HepG2 (cell line): Measurements from ENCODE around the gene DPH1. TPM values are rescaled to one million over a fixed set of nuclear protein-coding genes. Genes with fewer than 3 reads are reported as not detected.

Experiments
- ATAC-seq: fragments of 200-7000 bp; cut with Tn5 transposase; 3 replicates; pipeline ENCODE4 v1.9.1; 2020; ENCODE audit warnings: mild to moderate bottlenecking, moderate library complexity
- BruUV-seq: library from RNA; stranded (reverse); fragments of 400-500 nt; replicated peaks from 2 replicates; lab custom pipeline; 2021; lab: Mats Ljungman, UMichigan
- CTCF ChIA-PET: fragments of 300-600 bp; formaldehyde crosslinking; extraction: SDS; loops from one replicate; lab custom pipeline; 2021; ENCODE audit warnings: low total read pairs, inconsistent platforms, low intra/inter-chr PET ratio; lab: Yijun Ruan, JAX
- POLR2A ChIA-PET: fragments of 350-600 bp; sonication (Branson Sonifier 250); formaldehyde crosslinking; loops from one replicate; lab custom pipeline; 2020; ENCODE audit warnings: antibody characterized with exemption, inconsistent platforms; lab: Yijun Ruan, JAX
- DNase-seq: peaks from one replicate; pipeline ENCODE4 v3.0.0-alpha.2; 2015; ENCODE audit warnings: low spot score
- FAIRE-seq: peaks from 3 replicates; lab custom pipeline; 2011; peaks lifted over from hg19 to GRCh38; lab: Jason Lieb, UNC
- H2AFZ ChIP-seq: one replicate; pipeline ENCODE4 v1.6.1; 2011; ENCODE audit warnings: low read length, inconsistent platforms
- H3K27ac ChIP-seq: fragments of 300-600 bp; 3 replicates; pipeline ENCODE4 v1.8.0; 2011; ENCODE audit warnings: mixed run types, mild to moderate bottlenecking, mixed read lengths, low read length, inconsistent platforms; ENCODE audit not compliant: insufficient read depth; ENCODE audit errors: extremely low read length
- H3K27me3 ChIP-seq, 2 experiments: fragments of 200-600 bp in 1 of 2; 2 replicates in 1 of 2; 3 replicates in 1 of 2; pipeline versions ENCODE4 v1.6.0 to v1.8.0; 2011; ENCODE audit warnings: low read length in 2 of 2, mild to moderate bottlenecking in 2 of 2, moderate library complexity in 2 of 2, inconsistent platforms in 1 of 2; ENCODE audit not compliant: insufficient read depth in 2 of 2, control insufficient read depth in 1 of 2
- H3K36me3 ChIP-seq, 2 experiments: fragments of 200-600 bp in 1 of 2; replicated peaks in 1 of 2; 2 replicates in 1 of 2; 3 replicates in 1 of 2; pipeline versions ENCODE4 v1.5.1 to v1.8.0; 2011; ENCODE audit warnings: low read length in 2 of 2, inconsistent platforms in 1 of 2; ENCODE audit not compliant: insufficient read depth in 2 of 2, control insufficient read depth in 1 of 2
- H3K4me1 ChIP-seq: 2 replicates; pipeline ENCODE4 v1.5.1; 2012; ENCODE audit warnings: low read length, inconsistent platforms; ENCODE audit not compliant: insufficient read depth
- H3K4me2 ChIP-seq: 2 replicates; pipeline ENCODE4 v1.6.0; 2011; ENCODE audit warnings: low read depth, low read length, inconsistent platforms
- H3K4me3 ChIP-seq, 3 experiments: fragments of 200-600 bp in 1 of 3; sonication (generic), shearing (Covaris generic) in 1 of 3; replicated peaks in 1 of 3; 2 replicates each; pipeline ENCODE4 v1.5.1; 2011 to 2016; ENCODE audit warnings: low read length in 3 of 3, inconsistent platforms in 2 of 3, low read depth in 2 of 3, mild to moderate bottlenecking in 2 of 3, control low read depth in 1 of 3, mixed read lengths in 1 of 3; ENCODE audit not compliant: insufficient read depth in 1 of 3
- H3K79me2 ChIP-seq: one replicate; pipeline ENCODE4 v1.6.1; 2011; ENCODE audit warnings: low read length, inconsistent platforms; ENCODE audit not compliant: insufficient read depth
- H3K9ac ChIP-seq: 2 replicates; pipeline ENCODE4 v1.6.0; 2011; ENCODE audit warnings: mild to moderate bottlenecking, low read depth, low read length, inconsistent platforms; ENCODE audit not compliant: insufficient read depth
- H3K9me3 ChIP-seq: 2 replicates; pipeline ENCODE4 v1.5.1; 2012; ENCODE audit warnings: mild to moderate bottlenecking, low read length
- H4K20me1 ChIP-seq: 2 replicates; pipeline ENCODE4 v1.6.0; 2011; ENCODE audit warnings: inconsistent platforms, mild to moderate bottlenecking, low read length, moderate library complexity; ENCODE audit not compliant: insufficient read depth
- ARID4A ChIP-seq: sonication (generic); formaldehyde crosslinking; IDR thresholded peaks from 2 replicates; pipeline ENCODE4 v1.5.0; 2020; ENCODE audit warnings: mild to moderate bottlenecking, missing genetic modification reagents, borderline replicate concordance
- BHLHE40 ChIP-seq: IDR thresholded peaks from 2 replicates; pipeline ENCODE4 v1.6.1; 2011; ENCODE audit warnings: low read length, improper control_type of control experiment
- CENPT ChIP-seq: sonication (generic); formaldehyde crosslinking; IDR thresholded peaks from 2 replicates; pipeline ENCODE4 v1.8.0; 2022; ENCODE audit warnings: low read depth, mild to moderate bottlenecking, moderate library complexity, missing genetic modification reagents
- CHCHD3 ChIP-seq: sonication (generic); formaldehyde crosslinking; IDR thresholded peaks from 2 replicates; pipeline ENCODE4 v1.8.0; 2022; ENCODE audit warnings: mild to moderate bottlenecking, missing genetic modification reagents, moderate library complexity
- JDP2 ChIP-seq: sonication (generic); formaldehyde crosslinking; IDR thresholded peaks from 2 replicates; pipeline ENCODE4 v1.8.1; 2022; ENCODE audit warnings: missing genetic modification reagents, borderline replicate concordance
- ZFX ChIP-seq: sonication (generic); formaldehyde crosslinking; IDR thresholded peaks from 2 replicates; pipeline ENCODE4 v1.4.0; 2020; ENCODE audit warnings: mild to moderate bottlenecking, low read depth, missing genetic modification reagents, moderate library complexity
- ZMYM3 ChIP-seq: sonication (generic); formaldehyde crosslinking; IDR thresholded peaks from 2 replicates; pipeline ENCODE4 v1.5.1; 2020; ENCODE audit warnings: mild to moderate bottlenecking, missing genetic modification reagents
- ZNF615 ChIP-seq: sonication (generic); formaldehyde crosslinking; IDR thresholded peaks from 2 replicates; pipeline ENCODE4 v1.5.0; 2020; ENCODE audit warnings: mild to moderate bottlenecking, missing genetic modification reagents, borderline replicate concordance
- ZNF773 ChIP-seq: sonication (generic); formaldehyde crosslinking; IDR thresholded peaks from 2 replicates; pipeline ENCODE4 v1.4.0; 2020; ENCODE audit warnings: missing genetic modification reagents, borderline replicate concordance
- ZNF781 ChIP-seq: sonication (generic); formaldehyde crosslinking; IDR thresholded peaks from 2 replicates; pipeline ENCODE4 v1.5.1; 2020; ENCODE audit warnings: borderline replicate concordance, mild to moderate bottlenecking, missing genetic modification reagents; ENCODE audit errors: not compliant biosample characterization
- WGBS: methylation state at CpG from one replicate; pipeline ENCODE4 v1.1.6; 2017; ENCODE audit warnings: low lambda C conversion rate; 5-methylcytosine and 5-hydroxymethylcytosine counted together
- in situ Hi-C: cut with HindIII; loops from 2 replicates; pipeline ENCODE4 v1.10.0; 2017; ENCODE audit warnings: low pct_unique_long_range_greater_than_20kb; ENCODE audit not compliant: extremely low pct_ligation_motif_present
- intact Hi-C: fragments of 100-400 bp; cut with micrococcal nuclease; formaldehyde crosslinking; loops from one replicate; pipeline ENCODE4 v1.10.0; 2022; ENCODE audit not compliant: unreplicated experiment
- polyA plus RNA-seq, 8 experiments: library from polyadenylated mRNA; depleted of rRNA in 3 of 8; stranded (reverse) in 7 of 8; unstranded in 1 of 8; fragments of >200 nt; fragmentation: Illumina TruSeq in 4 of 8; extraction: Trizol in 4 of 8; gene quantifications; 2 replicates each; pipeline versions ENCODE4 v1.2.1 to v1.2.3, GENCODE V29; 2011 to 2016; ENCODE audit warnings: low read depth in 4 of 8, missing spikeins in 1 of 8, mixed read lengths in 1 of 8; ENCODE audit not compliant: insufficient read depth in 1 of 8
- total RNA-seq, 5 experiments: library from RNA; depleted of rRNA; stranded (reverse); fragments of >200 nt; fragmentation: Illumina TruSeq; extraction: Trizol; gene quantifications; 2 replicates each; pipeline ENCODE4 v1.2.3, GENCODE V29; 2016; ENCODE audit warnings: low read depth in 1 of 5

DPH1 gene
- total and polyA plus RNA-seq, 2 of the 13 experiments (the other 11 are each of a cell fraction or from before 2014, with no cell fraction given), result 25.3 to 42.8 TPM

- ATAC-seq (no peak), FAIRE-seq (no peak), DNase-seq (no peak)
- no TSS peak for BruUV-seq
- no peak overlapping the region for H2AFZ ChIP-seq
- POLR2A ChIA-PET, result no interaction called here
- WGBS, result 94% methylated on average over 3 of the region's 6 CpGs
- no peak overlapping the region for H3K9ac ChIP-seq
- no peaks in the 10 kb centered on the region for H4K20me1 ChIP-seq
- H3K79me2 ChIP-seq, result no peaks in the 10 kb centered on the region
- no peaks in the 10 kb centered on the region for H3K9me3 ChIP-seq
- H3K27me3 ChIP-seq, result no peaks in the 10 kb centered on the region
- intact Hi-C loops (no loop called here), in situ Hi-C loops (no loop called here)
- no peak overlapping the region for H3K27ac ChIP-seq
- no peak for TF ChIP-seq BHLHE40
- TF ChIP-seq ZMYM3, result no peak
- no peak for TF ChIP-seq ARID4A (CRISPR knock-in tag)
- TF ChIP-seq ZNF773 (CRISPR knock-in tag), result no peak
- TF ChIP-seq ZFX (CRISPR knock-in tag), result no peak
- no peak for TF ChIP-seq CHCHD3 (CRISPR knock-in tag)
- TF ChIP-seq JDP2 (CRISPR knock-in tag), result no peak
- no peak for TF ChIP-seq ZNF615 (CRISPR knock-in tag)
- TF ChIP-seq CENPT (CRISPR knock-in tag), result no peak
- TF ChIP-seq ZNF781 (CRISPR knock-in tag), result no peak
- peaks cover 38% of the 10 kb centered on the region for H3K4me1 ChIP-seq
- no peak overlapping the region for H3K4me2 ChIP-seq
- CTCF ChIA-PET, result no interaction called here
- peaks cover 15 to 33% of the 10 kb centered on the region in 2 experiments for H3K36me3 ChIP-seq
- H3K4me3 ChIP-seq, result no peak overlapping the region
These were observed 38.1 kb downstream of the DPH1 start for GRCh38 chr17:2068031-2068518.
